ENCODE results near the gene LSMEM2. TPM values are rescaled to one million over a fixed set of nuclear protein-coding genes. Genes with fewer than 3 reads are reported as not detected.

Gene LSMEM2
- total RNA-seq, 1 donor from 2014 or later: not detected

- no peak overlapping the region for H3K4me3 ChIP-seq (ENCODE audit: low read depth, low read length)
- H3K36me3 ChIP-seq (ENCODE audit: control insufficient read depth, insufficient read depth, low read length): peaks cover 10% of the 10 kb centered on the region
- TF ChIP-seq CTCF (IDR thresholded peaks at IDR 0.05; ENCODE audit: insufficient read depth, low read length, poor library complexity, severe bottlenecking): no peak
- no peaks in the 10 kb centered on the region for H3K27me3 ChIP-seq (ENCODE audit: control insufficient read depth, insufficient read depth, low read length)
- DNase-seq (ENCODE audit: low read depth): no peak
Measured at GRCh38 chr3:50248387-50248786, 30.5 kb upstream of the LSMEM2 start.

- Histone ChIP-seq H3K36me3 (ENCODE audit: control insufficient read depth, insufficient read depth, low read length) (peaks cover 8% of the 10 kb centered on the region), H3K27me3 (ENCODE audit: control insufficient read depth, insufficient read depth, low read length) (no peaks in the 10 kb centered on the region), H3K4me3 (ENCODE audit: low read depth, low read length) (no peak overlapping the region)
- TF ChIP-seq CTCF (IDR thresholded peaks at IDR 0.05; ENCODE audit: insufficient read depth, low read length, poor library complexity, severe bottlenecking): no peak
- no peak for DNase-seq (ENCODE audit: low read depth)
Measured at GRCh38 chr3:50249457-50249856, 29.4 kb upstream of the LSMEM2 start.

GRCh38 chr3:50250514-50250913 lies 28.4 kb upstream of the LSMEM2 start:
- no peaks in the 10 kb centered on the region for H3K27me3 ChIP-seq (ENCODE audit: control insufficient read depth, insufficient read depth, low read length)
- DNase-seq (ENCODE audit: low read depth): no peak
- peaks cover 9% of the 10 kb centered on the region for H3K36me3 ChIP-seq (ENCODE audit: control insufficient read depth, insufficient read depth, low read length)
- H3K4me3 ChIP-seq (ENCODE audit: low read depth, low read length): no peak overlapping the region
- no peak for TF ChIP-seq CTCF (IDR thresholded peaks at IDR 0.05; ENCODE audit: insufficient read depth, low read length, poor library complexity, severe bottlenecking)

- peak; percentile 74 for DNase-seq (ENCODE audit: low read depth)
- Histone ChIP-seq H3K27me3 (ENCODE audit: control insufficient read depth, insufficient read depth, low read length) (no peaks in the 10 kb centered on the region), H3K36me3 (ENCODE audit: control insufficient read depth, insufficient read depth, low read length) (peaks cover 10% of the 10 kb centered on the region), H3K4me3 (ENCODE audit: low read depth, low read length) (no peak overlapping the region)
- no peak for TF ChIP-seq CTCF (IDR thresholded peaks at IDR 0.05; ENCODE audit: insufficient read depth, low read length, poor library complexity, severe bottlenecking)
Measured at GRCh38 chr3:50251220-50251619, 27.7 kb upstream of the LSMEM2 start.

- H3K27me3 ChIP-seq (ENCODE audit: control insufficient read depth, insufficient read depth, low read length): no peaks in the 10 kb centered on the region
- H3K4me3 ChIP-seq (ENCODE audit: low read depth, low read length): no peak overlapping the region
- H3K36me3 ChIP-seq (ENCODE audit: control insufficient read depth, insufficient read depth, low read length): peaks cover 18% of the 10 kb centered on the region
- no peak for DNase-seq (ENCODE audit: low read depth)
- TF ChIP-seq CTCF (IDR thresholded peaks at IDR 0.05; ENCODE audit: insufficient read depth, low read length, poor library complexity, severe bottlenecking): no peak
Measured at GRCh38 chr3:50254577-50255250, 24.2 kb upstream of the LSMEM2 start.

GRCh38 chr3:50255251-50255615 lies 23.7 kb upstream of the LSMEM2 start:
- no peaks in the 10 kb centered on the region for H3K27me3 ChIP-seq (ENCODE audit: control insufficient read depth, insufficient read depth, low read length)

More at GRCh38 chr3:50255251-50255615, 23.7 kb upstream of the LSMEM2 start:
- no peak for TF ChIP-seq CTCF (IDR thresholded peaks at IDR 0.05; ENCODE audit: insufficient read depth, low read length, poor library complexity, severe bottlenecking)
- DNase-seq (ENCODE audit: low read depth): no peak
- Histone ChIP-seq H3K36me3 (ENCODE audit: control insufficient read depth, insufficient read depth, low read length) (peaks cover 18% of the 10 kb centered on the region), H3K4me3 (ENCODE audit: low read depth, low read length) (no peak overlapping the region)
